GM18499 (cell line): ENCODE measurements around the gene RRM1.
"Not testable (repeated sequence)": the region's sequence is repeated elsewhere in the genome, so short reads cannot be mapped to it uniquely, and the experiment has no call there.

Experiments
- ATAC-seq: cut with Tn5 transposase; IDR thresholded peaks from one replicate; pipeline ENCODE4 v1.9.1; 2021; ENCODE audit warnings: moderate number of reproducible peaks; ENCODE audit not compliant: insufficient read depth, unreplicated experiment

Gene RRM1

GRCh38 chr11:4094348-4095291, at the start of gene RRM1:
RRM1 (plus strand) TSS chr11:4094799; CDS start chr11:4095013, 214 bp downstream.
- ATAC-seq: peak; percentile 66

GRCh38 chr11:4044976-4045646, 49.5 kb upstream of the RRM1 start:
- no peak for ATAC-seq

GRCh38 chr11:4048340-4048739, 46.3 kb upstream of the RRM1 start:
- ATAC-seq: no peak

DNA sequence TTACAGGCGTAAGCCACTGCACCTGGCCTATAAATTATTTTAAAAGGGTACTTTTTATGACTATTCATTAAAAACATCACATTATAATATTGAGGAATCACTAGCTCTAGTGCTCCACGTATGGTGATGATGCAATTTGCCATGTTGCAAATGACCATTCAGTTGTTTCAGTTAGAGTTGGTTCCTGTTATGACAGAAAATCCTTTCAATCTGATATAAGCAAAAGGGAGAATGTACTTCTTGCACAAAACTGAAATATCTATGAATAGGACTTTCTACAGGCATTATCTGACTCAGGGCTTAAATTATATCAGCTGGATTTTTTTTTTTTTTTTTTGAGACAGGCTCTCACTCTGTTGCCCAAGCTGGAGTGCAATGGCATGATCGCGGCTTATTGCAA, 45.6 kb upstream of the RRM1 start:
- no peak for ATAC-seq

DNA sequence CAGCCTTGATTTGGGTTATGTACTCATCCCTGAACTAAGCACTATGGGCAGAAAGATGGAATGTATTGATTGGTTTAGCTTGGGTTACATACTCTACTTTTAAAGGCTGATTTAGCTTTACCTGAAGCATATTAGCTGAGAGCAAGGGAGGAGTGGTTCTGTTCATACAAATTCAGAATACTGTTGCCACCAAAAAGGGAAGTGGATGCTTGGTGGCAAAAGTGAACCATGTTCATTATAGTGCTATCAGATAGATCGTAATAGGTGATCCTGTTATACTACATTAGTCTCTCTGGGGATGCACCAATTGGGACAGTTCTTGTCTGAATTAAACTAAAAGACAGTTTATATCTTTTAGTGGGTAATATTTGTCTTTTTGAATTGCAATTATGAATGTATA, 44.5 kb upstream of the RRM1 start:
- no peak for ATAC-seq

DNA sequence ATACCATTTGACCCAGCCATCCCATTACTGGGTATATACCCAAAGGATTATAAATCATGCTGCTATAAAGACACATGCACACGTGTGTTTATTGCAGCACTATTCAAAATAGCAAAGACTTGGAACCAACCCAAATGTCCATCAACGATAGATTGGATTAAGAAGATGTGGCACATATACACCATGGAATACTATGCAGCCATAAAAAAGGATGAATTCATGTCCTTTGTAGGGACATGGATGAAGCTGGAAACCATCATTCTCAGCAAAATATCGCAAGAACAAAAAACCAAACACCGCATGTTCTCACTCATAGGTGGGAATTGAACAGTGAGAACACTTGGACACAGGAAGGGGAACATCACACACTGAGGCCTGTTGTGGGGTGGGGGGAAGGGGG, 41.4 kb upstream of the RRM1 start:
- ATAC-seq: not testable (repeated sequence)

- no peak for ATAC-seq
These were observed 40.0 kb upstream of the RRM1 start for GRCh38 chr11:4054643-4055042.

- no peak for ATAC-seq
These were observed 35.2 kb upstream of the RRM1 start for GRCh38 chr11:4059424-4059823.

- ATAC-seq: no peak
These were observed 34.2 kb upstream of the RRM1 start for GRCh38 chr11:4060182-4060923.

- ATAC-seq: no peak
These were observed 32.9 kb upstream of the RRM1 start for GRCh38 chr11:4061700-4062099.

- no peak for ATAC-seq
These were observed 31.3 kb upstream of the RRM1 start for GRCh38 chr11:4063348-4063747.

GRCh38 chr11:4064278-4064955, 30.2 kb upstream of the RRM1 start:
- ATAC-seq: no peak

GRCh38 chr11:4065086-4065485, 29.5 kb upstream of the RRM1 start:
- no peak for ATAC-seq

DNA sequence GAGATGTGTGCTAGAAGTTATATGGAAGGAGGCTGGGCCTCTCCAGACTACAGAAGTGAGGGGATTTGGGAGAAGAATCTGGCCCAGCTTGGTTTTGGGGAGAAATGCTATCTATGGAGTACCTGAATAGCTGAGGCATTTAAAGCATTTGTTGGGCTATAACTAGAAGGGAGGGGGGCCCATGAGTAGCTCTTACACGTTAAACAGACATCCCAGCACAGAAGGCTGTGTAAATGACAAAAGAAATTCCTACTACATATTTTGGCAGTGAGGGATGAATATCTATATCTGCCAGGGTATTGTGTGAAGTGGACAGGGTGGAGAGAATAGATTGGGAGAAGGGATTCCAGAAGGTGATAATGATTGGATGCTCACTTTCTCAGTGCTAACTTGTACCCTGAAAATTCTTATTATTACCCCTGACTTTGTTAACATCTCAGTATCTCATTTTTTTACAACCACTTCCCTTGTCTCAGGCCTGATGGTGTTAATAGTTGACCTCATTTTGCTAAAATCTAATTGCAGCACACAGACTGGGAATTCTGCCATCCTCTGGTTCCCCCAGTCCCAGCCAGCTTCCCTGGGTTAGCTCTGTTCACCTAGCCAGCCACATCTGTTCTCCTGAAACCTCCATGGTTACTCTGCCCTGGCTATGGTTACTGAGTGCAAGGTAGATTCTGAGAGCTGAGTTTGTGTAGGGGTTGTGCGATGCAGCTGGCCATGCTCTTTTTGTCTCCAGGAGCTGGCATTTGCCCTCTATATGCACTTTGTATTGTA, 28.8 kb upstream of the RRM1 start:
- no peak for ATAC-seq

DNA sequence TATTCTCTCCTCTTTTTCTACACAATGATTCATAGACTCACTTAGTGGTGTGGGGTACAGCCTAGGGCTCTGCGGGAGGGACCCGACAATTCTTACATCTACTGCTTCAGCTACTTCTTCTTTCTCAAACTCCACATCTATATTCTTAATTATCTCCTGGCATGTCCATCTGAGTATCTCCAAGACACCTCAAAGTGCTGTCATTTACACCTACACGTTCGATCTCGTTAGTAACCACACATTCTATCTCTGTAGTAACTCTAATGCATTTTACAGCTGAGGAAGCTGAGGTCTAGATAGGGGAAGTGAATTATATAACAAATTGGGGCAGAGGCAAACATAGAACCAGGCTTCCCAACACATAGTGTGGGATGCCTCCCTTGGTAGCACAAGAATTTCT, 27.7 kb upstream of the RRM1 start:
- ATAC-seq: no peak

DNA sequence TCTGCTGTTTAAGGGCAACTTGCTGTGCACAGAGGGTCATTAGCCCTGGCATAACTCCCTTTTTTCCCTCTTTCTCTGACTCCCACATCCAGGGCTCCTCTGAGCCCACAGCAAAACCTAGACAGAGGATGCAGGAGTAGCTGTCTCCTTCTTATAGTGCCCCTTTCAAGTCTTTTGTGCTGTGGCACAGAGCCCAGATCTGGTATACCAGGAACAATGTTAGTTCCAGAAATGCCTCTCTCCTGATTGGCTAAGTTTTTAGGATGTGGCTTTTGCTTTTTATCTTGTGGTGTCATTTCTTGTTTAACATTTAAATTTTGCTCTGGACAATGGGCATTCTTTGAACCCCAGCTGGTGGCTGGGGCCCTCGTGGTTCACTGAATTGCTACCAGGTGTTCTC, 25.6 kb upstream of the RRM1 start:
- no peak for ATAC-seq

DNA sequence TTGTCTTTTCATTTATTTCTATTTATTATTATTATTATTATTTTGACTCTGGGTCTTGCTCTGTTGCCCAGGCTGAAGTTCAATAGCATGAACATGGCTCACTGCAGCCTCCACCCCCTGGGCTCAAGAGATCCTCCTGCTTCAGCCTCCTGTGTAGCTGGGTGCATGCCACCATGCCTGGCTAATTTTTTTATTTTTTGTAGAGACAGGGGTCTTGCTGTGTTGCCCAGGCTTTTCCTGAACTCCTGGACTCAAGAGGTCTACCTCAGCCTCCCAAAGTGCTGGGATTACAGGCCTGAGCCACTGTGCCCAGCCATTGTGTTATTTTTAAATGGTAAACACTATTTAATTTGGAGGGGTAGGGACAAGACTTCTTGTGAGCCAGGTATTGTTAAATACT, 23.3 kb upstream of the RRM1 start:
- ATAC-seq: no peak

DNA sequence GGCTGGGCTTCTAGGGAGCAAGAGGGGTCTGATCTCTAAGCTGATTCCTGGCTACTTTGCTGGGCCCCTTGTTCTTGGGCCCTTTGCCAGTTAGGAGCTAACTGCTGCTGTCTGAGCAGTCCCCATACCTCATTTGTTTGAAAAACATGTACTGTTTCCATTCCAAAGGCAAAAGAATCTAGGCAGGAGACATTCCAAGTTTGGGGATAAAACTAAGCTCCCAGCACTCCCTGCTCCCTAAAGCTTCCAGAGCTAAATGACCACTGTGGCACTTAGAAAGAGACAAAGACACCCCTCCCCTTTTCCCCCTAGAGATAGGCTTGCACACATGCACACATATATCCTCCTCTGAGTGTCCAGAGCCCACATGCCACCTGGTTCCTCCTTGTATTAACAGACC, 22.7 kb upstream of the RRM1 start:
- ATAC-seq: no peak

DNA sequence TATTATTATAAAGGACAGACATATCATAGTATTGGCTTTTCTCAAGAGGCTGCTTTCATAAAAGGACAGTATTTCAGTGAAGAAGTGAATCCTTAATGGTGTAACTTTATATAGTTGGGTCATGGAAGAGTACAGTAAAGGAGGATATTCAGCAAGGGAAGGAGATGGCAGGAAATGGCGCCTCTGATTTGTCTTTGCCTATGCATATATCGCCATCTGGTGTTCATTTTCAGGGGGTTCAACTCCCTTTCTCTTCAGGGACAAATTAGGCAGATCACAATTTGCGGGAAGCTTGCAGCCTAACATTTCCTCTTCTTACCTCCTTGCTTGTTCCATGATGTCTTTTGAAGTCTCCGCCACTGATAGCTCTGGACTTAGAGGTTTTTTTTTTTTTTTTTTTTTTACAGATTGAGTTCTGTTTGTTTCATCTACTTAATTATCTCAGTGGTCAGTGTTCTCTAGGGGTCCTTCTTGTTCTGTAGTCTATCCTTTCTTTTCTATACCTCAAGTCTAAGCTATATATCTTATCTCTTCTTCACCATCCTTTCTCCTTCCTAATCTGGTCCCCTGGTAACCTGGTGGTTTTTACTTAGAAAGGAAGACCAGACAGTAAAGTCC, 21.8 kb upstream of the RRM1 start:
- ATAC-seq: no peak
